Calu3 (cell line): ENCODE measurements around the gene DPP6. TPM values are rescaled to one million over a fixed set of nuclear protein-coding genes. Genes with fewer than 3 reads are reported as not detected.

Experiments used
- BruUV-seq: library from RNA; stranded (reverse); fragments of 400-500 nt; replicated peaks from 2 replicates; lab custom pipeline; 2021; lab: Mats Ljungman, UMichigan
- CTCF ChIA-PET: fragments of 300-600 bp; sonication (Branson Sonifier 250); formaldehyde crosslinking; loops from one replicate; lab custom pipeline; 2022; ENCODE audit warnings: antibody characterized with exemption; lab: Charles Lee
- DNase-seq: peaks from one replicate; pipeline ENCODE4 v3.0.0; 2022
- H3K27ac Mint-ChIP-seq: one replicate; pipeline ENCODE4 v1.8.0; 2022; ENCODE audit warnings: mixed read lengths; ENCODE audit not compliant: unreplicated experiment
- H3K27me3 Mint-ChIP-seq: one replicate; pipeline ENCODE4 v1.8.0; 2022; ENCODE audit warnings: mixed read lengths; ENCODE audit not compliant: unreplicated experiment
- H3K36me3 Mint-ChIP-seq: one replicate; pipeline ENCODE4 v1.8.0; 2022; ENCODE audit warnings: mild to moderate bottlenecking, moderate library complexity, mixed read lengths; ENCODE audit not compliant: insufficient read depth, unreplicated experiment
- H3K4me1 Mint-ChIP-seq: one replicate; pipeline ENCODE4 v1.8.0; 2022; ENCODE audit warnings: mild to moderate bottlenecking, low read depth, mixed read lengths; ENCODE audit not compliant: unreplicated experiment
- H3K4me3 Mint-ChIP-seq: one replicate; pipeline ENCODE4 v1.8.0; 2022; ENCODE audit warnings: mild to moderate bottlenecking, low read depth, moderate library complexity, mixed read lengths; ENCODE audit not compliant: unreplicated experiment
- H3K9me3 Mint-ChIP-seq: one replicate; pipeline ENCODE4 v1.8.0; 2022; ENCODE audit warnings: low read depth, mixed read lengths; ENCODE audit not compliant: unreplicated experiment
- intact Hi-C: fragments of 100-400 bp; cut with micrococcal nuclease; formaldehyde crosslinking; loops from one replicate; pipeline ENCODE4 v1.10.0; 2022; ENCODE audit not compliant: unreplicated experiment
- total RNA-seq: library from RNA; stranded (reverse); gene quantifications from 2 replicates; pipeline ENCODE4 v1.2.3, GENCODE V29; 2022
- TF ChIP-seq, protein P1 (sequence below): fragments of 200-600 bp; IDR thresholded peaks from one replicate; pipeline ENCODE4 v1.8.0; 2022; ENCODE audit warnings: antibody characterized with exemption; ENCODE audit not compliant: unreplicated experiment

The DPP6 gene
- total RNA-seq, 1 experiment from 2014 or later = not detected

DNA sequence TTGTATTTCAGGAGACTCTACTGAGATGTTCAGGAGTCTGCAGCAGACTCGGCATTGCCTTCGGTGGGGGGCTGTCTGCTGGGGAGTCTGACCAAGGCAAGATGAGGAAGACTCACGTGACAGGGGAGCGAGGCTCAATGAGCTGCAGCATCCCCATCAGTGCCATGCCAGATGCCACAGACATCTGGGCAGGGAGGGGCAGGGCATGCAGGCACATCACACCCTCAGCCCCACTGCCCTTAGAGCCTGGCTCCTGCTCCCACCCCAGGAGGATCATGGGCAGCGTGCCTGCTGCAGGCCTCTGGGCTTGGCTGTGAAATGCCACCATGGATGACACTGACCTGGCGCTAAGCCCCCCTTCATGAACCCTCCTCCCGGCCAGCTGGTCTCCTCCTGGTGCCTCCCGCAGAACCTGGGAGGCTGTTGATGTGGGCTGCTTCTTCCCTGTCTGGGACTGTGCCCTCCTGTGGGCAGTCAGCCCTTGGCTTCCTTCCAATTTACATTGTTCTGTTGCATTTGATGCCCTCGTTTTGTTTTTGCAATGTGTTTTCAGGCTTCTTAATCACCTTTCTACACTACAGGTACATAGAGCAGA, 715.7 kb downstream of the DPP6 start:
- CTCF ChIA-PET = no interaction called here
- TF ChIP-seq, protein P1, sequence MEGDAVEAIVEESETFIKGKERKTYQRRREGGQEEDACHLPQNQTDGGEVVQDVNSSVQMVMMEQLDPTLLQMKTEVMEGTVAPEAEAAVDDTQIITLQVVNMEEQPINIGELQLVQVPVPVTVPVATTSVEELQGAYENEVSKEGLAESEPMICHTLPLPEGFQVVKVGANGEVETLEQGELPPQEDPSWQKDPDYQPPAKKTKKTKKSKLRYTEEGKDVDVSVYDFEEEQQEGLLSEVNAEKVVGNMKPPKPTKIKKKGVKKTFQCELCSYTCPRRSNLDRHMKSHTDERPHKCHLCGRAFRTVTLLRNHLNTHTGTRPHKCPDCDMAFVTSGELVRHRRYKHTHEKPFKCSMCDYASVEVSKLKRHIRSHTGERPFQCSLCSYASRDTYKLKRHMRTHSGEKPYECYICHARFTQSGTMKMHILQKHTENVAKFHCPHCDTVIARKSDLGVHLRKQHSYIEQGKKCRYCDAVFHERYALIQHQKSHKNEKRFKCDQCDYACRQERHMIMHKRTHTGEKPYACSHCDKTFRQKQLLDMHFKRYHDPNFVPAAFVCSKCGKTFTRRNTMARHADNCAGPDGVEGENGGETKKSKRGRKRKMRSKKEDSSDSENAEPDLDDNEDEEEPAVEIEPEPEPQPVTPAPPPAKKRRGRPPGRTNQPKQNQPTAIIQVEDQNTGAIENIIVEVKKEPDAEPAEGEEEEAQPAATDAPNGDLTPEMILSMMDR = no peak
- no TSS peak for BruUV-seq

DNA sequence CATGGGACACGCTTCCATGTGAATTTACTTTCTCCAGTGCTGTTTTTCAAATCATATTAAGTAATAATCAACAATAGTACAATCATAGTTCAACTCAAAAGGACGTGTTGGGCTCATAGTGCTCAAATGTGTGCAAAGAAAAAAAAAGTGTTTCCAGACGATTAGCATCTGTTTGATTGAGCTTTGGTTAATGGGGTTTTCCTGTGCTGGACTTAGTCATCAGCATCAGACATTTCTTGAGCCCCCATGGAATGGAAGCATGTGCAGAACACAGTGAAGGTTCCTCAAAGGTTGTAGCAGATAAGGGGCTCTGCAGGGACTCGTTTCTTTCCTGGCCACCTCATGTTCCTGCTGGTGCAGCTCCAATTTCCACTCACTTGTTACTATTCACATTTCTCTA, 716.8 kb downstream of the DPP6 start:
- Mint-ChIP-seq H3K27me3 (no peaks in the 10 kb centered on the region), H3K36me3 (no peaks in the 10 kb centered on the region), H3K9me3 (peaks cover 4% of the 10 kb centered on the region), H3K27ac (no peak overlapping the region), H3K4me1 (no peaks in the 10 kb centered on the region), H3K4me3 (no peak overlapping the region)
- no TSS peak for BruUV-seq
- TF ChIP-seq, protein P1 = no peak
- intact Hi-C loops = no loop called here
- CTCF ChIA-PET = no interaction called here
- DNase-seq = no peak

More for the DNA sequence above, 715.7 kb downstream of the DPP6 start:
- no peaks in the 10 kb centered on the region for H3K4me1 Mint-ChIP-seq
- peaks cover 7% of the 10 kb centered on the region for H3K9me3 Mint-ChIP-seq
- DNase-seq = no peak
- H3K4me3 Mint-ChIP-seq = no peak overlapping the region
- H3K27me3 Mint-ChIP-seq = no peaks in the 10 kb centered on the region
- no peaks in the 10 kb centered on the region for H3K36me3 Mint-ChIP-seq
- H3K27ac Mint-ChIP-seq = no peak overlapping the region
- intact Hi-C loops = no loop called here

GRCh38 chr7:154769527-154769926, 717.3 kb downstream of the DPP6 start:
- BruUV-seq = no TSS peak

DNA sequence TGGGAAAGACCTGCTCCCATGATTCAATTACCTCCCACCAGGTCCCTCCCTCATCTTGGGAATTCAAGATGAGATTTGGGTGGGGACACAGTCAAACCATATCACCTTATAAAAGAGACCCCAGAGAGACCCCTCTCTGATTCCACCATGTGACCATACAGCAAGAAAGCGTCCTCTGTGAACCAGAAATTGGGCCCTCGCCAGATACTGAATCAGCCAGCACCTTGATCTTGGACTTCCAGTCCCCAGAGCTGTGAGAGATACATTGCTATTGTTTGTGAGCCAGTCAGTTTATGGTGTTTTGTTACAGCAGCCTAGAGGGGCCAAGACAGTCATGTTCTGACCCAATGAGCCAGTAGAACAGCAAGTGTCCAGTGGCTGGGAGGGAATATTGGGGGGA, 718.2 kb downstream of the DPP6 start:
- no TSS peak for BruUV-seq
- peaks cover 6% of the 10 kb centered on the region for H3K9me3 Mint-ChIP-seq
- TF ChIP-seq, protein P1 = no peak
- intact Hi-C loops = no loop called here
- no peaks in the 10 kb centered on the region for H3K27me3 Mint-ChIP-seq
- no peak for DNase-seq
- no peak overlapping the region for H3K27ac Mint-ChIP-seq
- H3K4me1 Mint-ChIP-seq = no peaks in the 10 kb centered on the region
- no peaks in the 10 kb centered on the region for H3K36me3 Mint-ChIP-seq
- CTCF ChIA-PET = no interaction called here
- H3K4me3 Mint-ChIP-seq = no peak overlapping the region

More at GRCh38 chr7:154769527-154769926, 717.3 kb downstream of the DPP6 start:
- Mint-ChIP-seq H3K27ac (no peak overlapping the region), H3K4me1 (no peaks in the 10 kb centered on the region), H3K36me3 (no peaks in the 10 kb centered on the region), H3K4me3 (no peak overlapping the region), H3K27me3 (no peaks in the 10 kb centered on the region), H3K9me3 (peaks cover 4% of the 10 kb centered on the region)
- intact Hi-C loops = no loop called here
- CTCF ChIA-PET = no interaction called here
- TF ChIP-seq, protein P1 = no peak
- no peak for DNase-seq
